Measurements from ENCODE around the gene ELF4.

ELF4 gene

GRCh38 chrX:130114141-130114588, 3.9 kb upstream of the ELF4 start:
- DNase-seq (ENCODE audit: low read depth), result no peak

DNA sequence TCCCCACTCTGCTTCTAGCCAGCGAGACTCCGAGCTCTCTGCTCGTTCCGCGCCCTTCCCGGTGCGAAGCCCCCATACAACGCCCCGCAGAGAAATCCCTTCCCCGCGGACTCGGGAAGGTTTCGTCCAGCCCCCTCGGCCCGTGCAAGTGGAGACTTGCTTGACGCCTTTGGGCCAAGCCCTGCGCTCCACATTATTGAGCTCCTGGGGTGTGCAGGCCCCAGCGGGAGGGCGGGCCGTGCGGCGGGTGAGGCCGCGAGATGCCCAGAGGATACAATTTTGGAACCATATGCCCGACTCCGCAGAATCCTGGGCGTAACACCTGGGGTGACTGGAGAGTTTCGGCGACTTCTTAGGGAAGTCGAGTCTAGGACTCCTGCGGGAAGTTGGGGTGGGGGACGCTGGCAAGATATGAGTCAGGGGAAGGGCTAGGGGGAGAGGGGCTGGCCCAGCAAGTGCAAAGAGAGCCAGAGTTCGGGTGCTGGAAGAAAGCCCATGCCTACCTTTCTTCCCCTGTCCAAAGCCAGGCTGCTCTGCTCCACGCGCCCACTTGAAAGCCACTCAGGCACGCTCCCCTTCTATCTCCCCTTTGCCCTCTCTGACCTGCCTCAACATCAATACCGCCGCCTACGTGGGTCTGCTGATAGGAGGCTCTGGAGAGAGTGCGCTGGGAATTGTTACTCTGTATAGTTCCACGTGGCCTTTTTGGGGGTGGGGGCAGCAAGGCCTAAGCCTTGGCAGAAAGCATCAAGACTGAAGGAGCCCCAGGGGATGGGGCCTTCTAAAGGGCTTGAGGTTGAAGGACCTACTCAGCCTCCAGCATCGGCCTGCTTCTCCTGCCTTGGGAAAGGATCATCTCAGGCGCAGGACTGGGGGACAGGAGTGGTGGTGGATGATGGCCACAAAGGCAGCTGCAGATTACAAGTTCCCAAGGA, 1.2 kb upstream of the ELF4 start:
- no peak for DNase-seq (ENCODE audit: low read depth)

GRCh38 chrX:130109429-130110378, 593 bp downstream of the ELF4 start:
- no peak for DNase-seq (ENCODE audit: low read depth)

- DNase-seq (ENCODE audit: low read depth), result no peak
These were observed 1.5 kb downstream of the ELF4 start for GRCh38 chrX:130108647-130109428.

- DNase-seq (ENCODE audit: low read depth), result no peak
These were observed 4.2 kb downstream of the ELF4 start for GRCh38 chrX:130106071-130106470.

DNA sequence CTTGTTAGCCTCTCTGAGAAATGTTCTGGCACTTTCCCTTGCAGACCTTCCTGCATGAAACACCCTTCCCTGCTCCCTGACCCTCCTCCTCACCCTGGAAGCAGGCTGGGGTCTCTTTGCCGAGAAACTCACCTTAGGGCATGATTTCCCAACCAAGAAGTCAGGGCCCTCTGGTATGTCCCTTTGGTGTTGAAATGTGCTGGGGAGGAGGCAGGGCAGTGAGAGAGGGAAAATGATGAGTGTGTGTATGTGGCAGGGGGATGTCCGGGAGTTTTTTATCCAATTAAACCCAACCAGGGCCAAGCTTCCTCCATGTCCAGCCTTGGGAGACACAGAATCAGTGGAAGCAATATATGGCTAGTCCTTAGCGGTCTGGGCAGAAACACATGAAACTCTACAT, 5.1 kb downstream of the ELF4 start:
- DNase-seq (ENCODE audit: low read depth), result no peak

GRCh38 chrX:130103605-130104004, 6.7 kb downstream of the ELF4 start:
- DNase-seq (ENCODE audit: low read depth), result no peak

- DNase-seq (ENCODE audit: low read depth), result no peak
These were observed 10.1 kb downstream of the ELF4 start for GRCh38 chrX:130100180-130100579.

DNA sequence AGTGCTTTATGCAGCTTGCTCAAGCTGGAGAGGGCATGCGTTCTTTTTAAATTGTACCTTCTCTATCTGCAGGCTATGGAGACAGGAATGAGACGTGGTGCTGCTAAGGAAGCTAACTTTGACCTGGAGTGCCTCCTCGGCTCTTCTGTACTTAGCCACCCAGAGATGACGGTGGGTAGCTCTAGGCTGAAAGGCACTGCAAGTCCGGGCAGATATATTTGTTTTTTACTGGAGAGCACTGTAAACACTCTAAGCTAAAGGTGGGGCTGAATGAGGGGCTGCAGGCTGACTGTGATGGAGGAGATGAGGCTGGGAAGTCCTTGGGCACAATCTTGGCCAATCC, 12.1 kb downstream of the ELF4 start:
- DNase-seq (ENCODE audit: low read depth), result no peak

GRCh38 chrX:130097507-130098209, 12.6 kb downstream of the ELF4 start:
- no peak for DNase-seq (ENCODE audit: low read depth)

GRCh38 chrX:130095249-130096030, 14.9 kb downstream of the ELF4 start:
- DNase-seq (ENCODE audit: low read depth), result no peak

- no peak for DNase-seq (ENCODE audit: low read depth)
These were observed 15.6 kb downstream of the ELF4 start for GRCh38 chrX:130094696-130095095.

DNA sequence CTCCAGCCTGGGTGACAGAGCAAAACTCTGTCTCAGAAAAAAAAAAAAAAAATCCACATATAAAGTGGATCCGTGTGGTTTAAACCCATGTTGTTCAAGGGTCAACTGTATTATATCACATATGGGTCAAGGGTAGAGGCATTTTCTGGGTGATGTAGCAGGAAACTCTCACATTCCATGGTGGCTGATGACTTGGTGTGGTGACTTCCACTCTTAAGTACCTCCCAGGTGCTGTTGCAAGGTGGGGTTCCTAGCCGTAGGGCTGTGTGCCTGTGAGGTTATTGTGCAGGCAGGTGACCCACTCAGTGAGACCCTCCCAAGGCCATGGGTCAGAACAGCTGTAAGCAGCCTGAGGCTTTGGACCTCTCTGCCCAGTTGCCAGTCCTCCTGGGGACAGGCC, 17.0 kb downstream of the ELF4 start:
- DNase-seq (ENCODE audit: low read depth), result no peak

DNA sequence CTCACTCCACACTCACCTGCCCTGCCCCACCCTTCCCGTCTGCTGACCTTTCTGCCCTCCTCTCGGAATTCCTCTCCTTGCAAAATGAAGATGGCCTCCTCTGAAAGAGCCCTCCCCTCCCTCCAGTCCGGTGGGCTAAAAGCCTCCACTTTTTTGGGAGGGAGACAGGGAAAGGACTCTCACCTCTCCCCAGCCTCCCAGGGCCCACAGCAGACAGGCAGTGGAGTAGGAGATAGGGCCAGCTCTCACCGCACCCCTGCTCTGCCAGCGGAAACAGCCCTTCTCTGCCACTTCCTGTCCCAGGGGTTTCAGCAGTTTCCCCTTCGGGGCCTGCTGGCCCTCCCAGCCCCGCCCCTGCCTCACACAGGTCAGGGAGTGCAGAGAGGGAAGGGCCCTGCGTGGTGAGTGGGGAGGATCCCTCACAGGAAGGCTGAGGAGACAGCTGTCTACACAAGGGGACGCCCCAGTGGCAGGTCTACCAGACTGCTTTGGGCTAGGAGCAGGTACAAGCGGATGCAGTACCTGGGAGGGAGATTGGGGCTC, 18.2 kb downstream of the ELF4 start:
- DNase-seq (ENCODE audit: low read depth), result peak; percentile 58

GRCh38 chrX:130090364-130090763, 19.9 kb downstream of the ELF4 start:
- DNase-seq (ENCODE audit: low read depth), result no peak

DNA sequence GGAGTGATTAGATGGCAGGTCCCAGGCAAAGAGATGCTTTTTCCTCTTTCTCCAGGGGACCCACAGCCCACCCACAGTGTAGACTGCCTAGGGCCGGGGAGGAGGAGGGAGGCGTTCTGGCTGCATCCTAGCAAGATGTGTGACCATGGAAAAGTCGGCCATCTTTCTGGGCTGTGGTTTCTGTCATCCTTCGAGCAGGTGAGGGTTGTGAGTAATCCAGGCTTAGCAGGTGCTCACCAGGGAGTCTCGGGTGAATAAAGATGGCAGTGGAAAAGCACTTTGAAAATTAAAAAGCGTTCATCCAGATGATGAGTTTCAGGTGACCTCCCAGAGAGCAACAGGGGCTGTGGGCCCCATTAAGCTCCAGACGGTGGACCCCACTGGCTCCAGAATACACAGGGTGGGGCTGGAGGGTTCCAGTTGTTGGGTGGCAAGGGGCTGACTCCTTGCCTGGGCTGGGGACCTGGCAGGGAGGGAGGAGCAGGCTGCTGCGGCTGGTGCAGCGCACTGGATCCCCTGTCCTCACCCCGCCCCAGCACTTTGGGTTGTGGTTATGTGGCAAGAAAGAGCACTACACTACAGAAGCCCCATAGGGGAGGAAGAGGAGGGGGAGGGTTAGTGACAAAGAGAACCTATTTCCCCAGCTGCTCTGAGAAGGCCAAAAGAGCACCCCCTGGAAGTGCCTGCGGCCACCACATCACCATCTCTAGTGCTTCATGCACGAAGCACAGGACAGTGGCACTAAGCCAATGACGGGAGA, 23.7 kb downstream of the ELF4 start:
- peak; percentile 47 for DNase-seq (ENCODE audit: low read depth)

DNA sequence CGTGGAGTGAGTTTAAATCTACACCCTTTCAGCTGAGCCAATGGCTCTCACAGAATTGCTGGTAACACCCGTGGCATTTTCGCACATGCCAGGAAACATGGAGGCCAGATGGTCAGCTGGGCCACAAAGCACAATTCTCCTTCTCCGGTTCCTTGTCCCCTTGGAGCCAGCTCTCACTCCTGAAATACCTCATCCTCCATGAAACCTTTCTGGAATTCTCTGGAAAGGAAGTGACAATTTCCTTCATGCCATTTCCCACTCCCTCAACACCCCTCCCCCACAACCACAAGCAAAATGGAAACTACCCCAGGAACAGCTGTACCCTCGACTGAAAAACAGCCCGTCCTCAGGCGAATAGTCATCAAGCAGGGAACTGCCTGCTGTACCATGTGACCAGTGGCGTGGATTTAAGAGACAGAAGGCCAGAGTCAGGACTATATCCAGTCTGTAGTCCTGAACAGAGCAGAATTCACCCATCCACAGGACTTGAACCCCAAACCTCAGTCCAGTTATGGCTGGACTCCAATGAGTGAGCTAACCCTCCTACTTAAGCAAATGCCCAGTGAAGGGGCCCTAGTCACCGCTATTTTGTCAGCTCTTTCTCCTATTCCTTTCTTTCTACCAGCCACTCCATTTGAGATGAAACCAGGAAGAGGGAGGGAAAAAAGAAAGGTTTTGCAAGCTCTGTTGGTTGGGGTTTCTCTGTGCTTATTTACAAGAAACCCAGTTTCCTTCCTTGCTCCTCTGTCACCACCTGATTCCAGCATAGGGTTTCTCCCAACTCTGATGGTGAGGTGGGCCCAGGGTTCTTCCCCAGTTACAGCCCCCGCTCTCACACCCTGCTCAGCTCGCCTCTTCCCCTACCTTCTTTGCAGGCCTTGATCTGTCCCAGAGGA, 24.5 kb downstream of the ELF4 start:
- DNase-seq (ENCODE audit: low read depth), result no peak

DNA sequence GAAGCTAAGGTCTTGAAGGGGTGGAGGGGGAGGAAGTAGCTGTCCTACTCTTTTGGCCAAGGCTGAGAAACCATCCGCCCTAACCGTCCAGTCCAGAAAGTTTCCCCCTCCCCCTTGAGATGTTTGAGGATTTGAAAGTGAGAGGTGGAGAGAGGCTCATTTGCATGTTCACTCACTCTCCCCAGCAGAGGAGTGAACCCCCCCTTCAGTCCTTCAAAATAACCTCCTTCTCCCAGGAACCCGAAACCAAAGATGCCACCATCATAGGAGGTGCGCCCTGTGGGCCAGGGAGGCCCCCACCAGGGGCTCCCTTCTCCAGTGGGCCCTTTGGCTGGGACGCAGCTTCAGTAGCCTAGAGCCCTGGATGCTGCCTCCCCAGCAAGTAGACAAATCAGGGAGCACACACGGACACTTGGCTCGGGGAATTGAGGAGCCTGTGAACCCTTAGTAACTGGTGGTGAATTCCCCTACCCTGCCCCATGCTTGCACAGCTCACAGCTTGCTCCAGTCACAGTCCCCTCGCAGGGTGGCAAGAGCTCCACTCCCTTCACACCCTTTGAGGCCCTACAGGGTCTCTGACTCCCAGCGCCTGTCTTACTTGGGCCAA, 25.6 kb downstream of the ELF4 start:
- DNase-seq (ENCODE audit: low read depth), result no peak
